ENCODE measurements around the gene KHDC4. TPM values are rescaled to one million over a fixed set of nuclear protein-coding genes. Genes with fewer than 3 reads are reported as not detected.
A peak's percentile ranks its signal among the peaks of the same experiment; 100 is the strongest.
"Not testable (repeated sequence)": the region's sequence is repeated elsewhere in the genome, so short reads cannot be mapped to it uniquely, and the experiment has no call there.

KHDC4 gene
- total RNA-seq, 1 experiment from 2014 or later: 68.8 TPM

- POLR2A ChIA-PET (ENCODE audit: unreplicated experiment): interaction anchor here (0.5 to 0.8 kb wide), 9 partner anchors 11 to 1845 kb away, joined by 3 to 18 read pairs (median 6); partner anchors contain the start of gene LENEP
Observed at GRCh38 chr1:155932081-155932480, 2.1 kb downstream of the KHDC4 start.

DNA sequence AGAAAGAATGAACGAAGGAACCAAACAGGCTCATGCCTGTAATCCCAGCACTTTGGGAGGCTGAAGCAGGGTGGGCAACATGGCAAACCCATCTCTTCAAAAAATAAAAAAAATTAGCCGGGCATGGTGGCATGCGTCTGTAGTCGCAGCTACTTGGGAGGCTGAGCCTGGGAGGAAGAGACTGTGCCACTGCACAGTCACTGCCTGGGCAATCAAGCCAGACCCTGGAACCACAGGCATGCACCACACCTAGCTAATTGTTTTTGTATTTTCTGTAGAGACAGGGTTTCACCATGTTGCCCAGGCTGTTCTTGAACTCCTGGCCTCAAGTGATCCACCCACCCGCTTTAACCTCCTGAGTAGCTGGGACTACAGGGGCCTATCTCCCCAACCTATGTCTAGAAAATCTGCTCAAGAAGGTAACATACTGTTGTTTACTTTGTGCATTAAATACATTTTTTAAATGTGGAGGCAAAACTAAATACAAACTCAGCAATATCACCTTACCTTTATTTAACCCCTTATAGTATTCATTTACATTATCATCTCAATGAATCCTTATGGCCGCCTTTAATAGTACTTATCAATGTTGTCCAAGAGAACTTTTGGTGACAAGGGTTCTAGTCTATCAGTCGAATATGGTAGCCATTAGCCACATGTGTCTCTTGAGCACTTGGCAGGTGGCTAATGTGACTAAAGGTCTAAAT, 2.7 kb downstream of the KHDC4 start:
- Histone ChIP-seq H4K20me1 (ENCODE audit: insufficient read depth) (peaks cover 51% of the 10 kb centered on the region), H3K4me2 (peak overlapping the region; percentile 95), H3K27me3 (ENCODE audit: insufficient read depth, low read depth) (no peaks in the 10 kb centered on the region), H3K9me3 (ENCODE audit: insufficient read depth, low read depth) (no peaks in the 10 kb centered on the region), H2AFZ (no peak overlapping the region), H3F3A (ENCODE audit: insufficient read depth, low read depth) (peaks cover 74% of the 10 kb centered on the region), H3K4me3 (peak overlapping the region; percentile 84; the same call in 1 of the 2 replicates), H3K27ac (peak overlapping the region; percentile 92; the same call in 1 of the 2 replicates), H3K36me3 (ENCODE audit: low read depth) (peaks cover 58% of the 10 kb centered on the region), H3K4me1 (replicated peaks; ENCODE audit: insufficient read depth) (peaks cover 42% of the 10 kb centered on the region), H3K9me2 (ENCODE audit: insufficient read depth) (no peaks in the 10 kb centered on the region), H3K79me2 (ENCODE audit: low read depth) (peaks cover 76% of the 10 kb centered on the region)
- peak in 1 of 2 experiments; percentile 54 for DNase-seq
- POLR2A ChIA-PET (ENCODE audit: unreplicated experiment): interaction anchor here (0.5 to 0.8 kb wide), 7 partner anchors 31 to 938 kb away, joined by 3 to 18 read pairs (median 3); partner anchors contain the start of genes ARHGEF2 and LENEP
- CTCF ChIA-PET: interaction anchor here (0.7 to 1.3 kb wide), 3 partner anchors 10 to 1998 kb away, joined by 3 to 16 read pairs (median 6); partner anchors contain the start of genes RXFP4 and UBQLN4
- BruUV-seq (replicated peaks): no TSS peak
- intact Hi-C loops (cut with micrococcal nuclease; ENCODE audit: unreplicated experiment): loop anchor here (5.0 to 10.0 kb wide), 2 partner anchors 71 to 283 kb away; partner anchors contain the start of gene PMF1
- TF ChIP-seq EZH2 (IDR thresholded peaks at IDR 0.05; ENCODE audit: low read depth): no peak
- TF ChIP-seq CTCF (conservative IDR thresholded peaks at IDR 0.05): no peak

More at GRCh38 chr1:155932081-155932480, 2.1 kb downstream of the KHDC4 start:
- Histone ChIP-seq H3K27ac (peak overlapping the region; percentile 92), H3K4me3 (peak overlapping the region; percentile 84; the same call in 1 of the 2 replicates), H2AFZ (no peak overlapping the region), H3K27me3 (ENCODE audit: insufficient read depth, low read depth) (no peaks in the 10 kb centered on the region), H3K9me3 (ENCODE audit: insufficient read depth, low read depth) (no peaks in the 10 kb centered on the region), H3K36me3 (ENCODE audit: low read depth) (peaks cover 52% of the 10 kb centered on the region), H3K79me2 (ENCODE audit: low read depth) (peaks cover 71% of the 10 kb centered on the region), H4K20me1 (ENCODE audit: insufficient read depth) (peaks cover 45% of the 10 kb centered on the region), H3K4me2 (peak overlapping the region; percentile 95), H3K9me2 (ENCODE audit: insufficient read depth) (no peaks in the 10 kb centered on the region), H3F3A (ENCODE audit: insufficient read depth, low read depth) (peaks cover 68% of the 10 kb centered on the region), H3K4me1 (replicated peaks; ENCODE audit: insufficient read depth) (peaks cover 42% of the 10 kb centered on the region)
- intact Hi-C loops (cut with micrococcal nuclease; ENCODE audit: unreplicated experiment): loop anchor here (5.0 to 10.0 kb wide), 2 partner anchors 70 to 283 kb away; partner anchors contain the start of gene PMF1
- TF ChIP-seq CTCF (conservative IDR thresholded peaks at IDR 0.05) (no peak), EZH2 (IDR thresholded peaks at IDR 0.05; ENCODE audit: low read depth) (no peak)
- DNase-seq: peak; percentile 37 to 80
- CTCF ChIA-PET: interaction anchor here (0.6 to 1.3 kb wide), 3 partner anchors 58 to 161 kb away, joined by 4 to 16 read pairs (median 6); partner anchors contain the start of gene UBQLN4
- BruUV-seq (replicated peaks): no TSS peak

DNA sequence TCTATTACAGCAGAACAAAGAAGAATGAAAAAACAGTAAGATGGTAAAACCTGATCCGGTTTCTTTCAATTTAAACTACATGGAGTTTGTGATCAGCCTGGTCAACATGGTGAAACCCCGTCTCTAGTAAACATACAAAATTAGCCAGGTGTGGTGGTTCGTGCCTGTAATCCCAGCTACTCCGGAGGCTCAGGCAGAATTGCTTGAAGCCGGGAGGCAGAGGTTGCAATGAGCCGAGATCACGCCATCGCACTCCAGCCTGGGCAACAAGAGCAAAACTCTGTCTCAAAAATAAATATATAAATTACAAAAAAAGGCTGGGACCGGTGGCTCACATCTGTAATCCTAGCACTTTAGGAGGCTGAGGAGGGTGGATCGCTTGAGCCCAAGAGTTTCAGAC, 3.5 kb downstream of the KHDC4 start:
- H3K9me2 ChIP-seq (ENCODE audit: insufficient read depth); H3K4me3 ChIP-seq; H2AFZ ChIP-seq; DNase-seq; BruUV-seq (replicated peaks); H3K9me3 ChIP-seq (ENCODE audit: insufficient read depth, low read depth); H3K27me3 ChIP-seq (ENCODE audit: insufficient read depth, low read depth): not testable (repeated sequence)
- peaks cover 81% of the 10 kb centered on the region for H3K79me2 ChIP-seq (ENCODE audit: low read depth)
- CTCF ChIA-PET: interaction anchor here (0.7 kb wide), 2 partner anchors 11 to 1997 kb away, joined by 3 to 6 read pairs; partner anchors contain the start of gene RXFP4
- H4K20me1 ChIP-seq (ENCODE audit: insufficient read depth): peaks cover 58% of the 10 kb centered on the region
- intact Hi-C loops (cut with micrococcal nuclease; ENCODE audit: unreplicated experiment): loop anchor here (5.0 to 10.0 kb wide), 2 partner anchors 72 to 284 kb away; partner anchors contain the start of gene PMF1
- H3K36me3 ChIP-seq (ENCODE audit: low read depth): peaks cover 64% of the 10 kb centered on the region
- H3F3A ChIP-seq (ENCODE audit: insufficient read depth, low read depth): peaks cover 75% of the 10 kb centered on the region
- peak overlapping the region; percentile 95; the same call in 1 of the 2 replicates for H3K4me2 ChIP-seq
- 0 out of 2 replicates have a peak overlapping the region, but pooled peaks have one; percentile 92 for H3K27ac ChIP-seq
- H3K4me1 ChIP-seq (replicated peaks; ENCODE audit: insufficient read depth): peaks cover 42% of the 10 kb centered on the region
- POLR2A ChIA-PET (ENCODE audit: unreplicated experiment): interaction anchor here (0.5 to 0.6 kb wide), 2 partner anchors 47 to 74 kb away, joined by 3 to 14 read pairs; partner anchors contain the start of gene ARHGEF2

All from PC-9 (cell line).